ENCODE measurements around the gene CLN5.

Gene CLN5

DNA sequence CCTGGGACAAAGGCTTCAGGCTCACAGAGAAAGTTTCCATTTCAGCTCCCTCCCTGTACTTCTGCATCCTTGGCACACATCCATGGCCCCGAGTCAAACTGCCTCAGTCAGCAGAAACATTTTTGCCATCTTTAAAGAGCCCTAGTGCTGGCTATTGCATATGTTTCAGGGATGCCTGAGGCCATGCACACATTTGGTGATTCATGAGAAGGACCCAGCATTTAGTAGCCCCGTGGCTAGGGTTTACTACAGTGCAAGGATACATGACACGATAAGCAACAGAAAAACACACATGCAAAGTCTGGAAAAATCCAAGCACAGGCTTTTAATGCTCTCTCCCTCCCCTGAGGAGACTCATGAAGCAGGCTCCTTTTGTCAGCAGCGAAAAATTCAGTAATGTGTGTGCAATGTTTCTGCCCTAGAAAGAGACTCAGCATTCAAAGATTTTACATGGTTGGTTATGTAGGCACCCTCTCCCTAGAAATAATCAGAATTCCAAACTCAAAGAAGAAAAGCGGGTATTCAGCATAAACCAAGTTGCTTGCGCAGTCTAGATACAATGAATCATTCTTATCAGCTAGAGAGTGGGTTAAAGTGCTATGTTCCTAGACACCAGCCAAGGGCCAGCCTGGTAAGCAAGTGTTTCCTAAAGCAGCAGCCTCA is 26.0 kb upstream of the CLN5 start:
- Histone ChIP-seq H3K27me3 (ENCODE audit: control insufficient read depth, insufficient read depth, low read length) (no peaks in the 10 kb centered on the region), H3K4me3 (ENCODE audit: low read length) (no peak overlapping the region), H3K9ac (ENCODE audit: low read length) (no peak overlapping the region), H3K4me1 (ENCODE audit: control insufficient read depth, insufficient read depth, low read length) (no peaks in the 10 kb centered on the region), H3K27ac (ENCODE audit: low read depth, low read length) (no peak overlapping the region), H3K36me3 (ENCODE audit: control insufficient read depth, insufficient read depth, low read length) (no peaks in the 10 kb centered on the region)

DNA sequence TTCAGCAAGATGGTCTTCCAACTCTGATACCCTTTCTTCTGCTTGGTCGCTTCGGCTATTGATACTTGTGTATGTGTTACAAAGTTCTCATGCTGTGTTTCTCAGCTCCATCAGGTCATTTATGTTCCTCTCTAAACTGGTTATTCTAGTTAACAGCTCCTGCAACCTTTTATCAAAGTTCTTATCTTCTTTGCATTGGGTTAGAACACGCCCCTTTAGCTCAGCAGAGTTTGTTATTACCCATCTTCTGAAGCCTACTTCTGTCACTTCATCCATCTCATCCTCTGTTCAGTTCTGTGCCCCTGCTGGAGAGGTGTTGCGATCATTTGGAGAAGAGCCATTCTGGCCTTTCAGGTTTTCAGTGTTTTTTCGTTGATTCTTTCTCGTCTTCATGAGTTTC is 24.9 kb upstream of the CLN5 start:
- Histone ChIP-seq H3K36me3 (ENCODE audit: control insufficient read depth, insufficient read depth, low read length) (no peaks in the 10 kb centered on the region), H3K27ac (ENCODE audit: low read depth, low read length) (no peak overlapping the region), H3K9ac (ENCODE audit: low read length) (no peak overlapping the region), H3K4me3 (ENCODE audit: low read length) (no peak overlapping the region), H3K27me3 (ENCODE audit: control insufficient read depth, insufficient read depth, low read length) (no peaks in the 10 kb centered on the region), H3K4me1 (ENCODE audit: control insufficient read depth, insufficient read depth, low read length) (no peaks in the 10 kb centered on the region)

DNA sequence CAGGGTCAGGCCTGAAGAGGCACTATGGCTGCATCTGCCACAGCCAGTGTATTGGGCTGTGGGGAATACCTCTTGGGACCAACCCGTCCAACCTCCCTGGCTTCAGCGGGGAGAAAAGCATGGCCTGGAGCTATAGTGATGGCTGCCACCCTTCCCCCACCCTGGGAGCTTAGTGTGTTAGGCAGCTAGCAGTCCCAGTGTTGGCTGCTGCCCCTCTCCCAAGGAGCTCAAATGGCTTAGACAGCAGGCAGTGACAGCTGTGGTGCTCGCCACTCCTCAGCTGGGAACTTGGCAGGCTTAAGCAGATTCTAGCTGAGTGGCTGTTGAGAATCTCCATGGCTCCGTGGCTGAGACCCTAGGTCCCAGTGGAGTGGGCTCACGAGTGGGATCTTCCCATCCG is 23.8 kb upstream of the CLN5 start:
- Histone ChIP-seq H3K36me3 (ENCODE audit: control insufficient read depth, insufficient read depth, low read length) (no peaks in the 10 kb centered on the region), H3K27me3 (ENCODE audit: control insufficient read depth, insufficient read depth, low read length) (no peaks in the 10 kb centered on the region), H3K4me1 (ENCODE audit: control insufficient read depth, insufficient read depth, low read length) (no peaks in the 10 kb centered on the region), H3K4me3 (ENCODE audit: low read length) (no peak overlapping the region), H3K9ac (ENCODE audit: low read length) (no peak overlapping the region), H3K27ac (ENCODE audit: low read depth, low read length) (no peak overlapping the region)

DNA sequence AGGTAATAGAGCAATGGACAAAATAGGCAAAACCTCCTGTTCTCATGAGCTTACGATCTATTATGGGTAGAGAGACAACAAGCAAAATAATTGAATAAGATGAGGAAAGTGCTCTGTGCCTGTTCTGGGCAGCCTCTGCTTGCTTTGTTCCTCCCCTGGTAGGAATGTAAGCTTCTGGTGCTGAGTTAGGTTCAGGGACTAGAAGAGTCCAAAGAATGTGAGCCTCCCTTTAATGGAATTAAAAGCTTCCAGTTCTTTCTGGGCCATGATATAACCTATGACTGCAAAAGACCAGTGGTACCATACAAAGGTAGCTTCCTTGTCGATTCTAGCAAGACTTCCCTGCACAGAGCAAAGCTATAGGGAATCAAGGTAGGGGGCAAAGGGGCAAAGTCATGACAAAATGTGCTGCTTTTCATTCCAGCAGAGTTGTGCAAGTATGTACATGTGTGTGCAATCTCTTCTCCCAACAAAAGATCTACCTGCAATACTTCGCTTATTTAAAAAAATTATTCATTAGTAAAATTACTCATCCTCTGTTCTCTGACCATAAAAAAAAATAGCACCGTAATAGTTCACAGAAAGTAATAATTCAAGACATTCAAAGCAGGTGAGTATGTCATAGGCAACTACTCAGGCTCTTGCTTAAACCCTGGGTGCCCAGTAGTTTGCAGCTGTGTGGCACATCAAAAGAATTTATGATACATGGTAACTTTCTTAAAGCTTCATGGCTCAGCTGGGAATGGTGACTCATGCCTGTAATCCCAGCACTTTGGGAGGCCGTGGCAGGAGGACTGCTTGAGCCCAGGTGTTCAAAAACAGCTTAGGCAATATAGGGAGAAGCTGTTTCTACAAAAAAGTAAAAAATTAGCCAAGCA is 22.2 kb upstream of the CLN5 start:
- Histone ChIP-seq H3K27ac (ENCODE audit: low read depth, low read length) (no peak overlapping the region), H3K4me1 (ENCODE audit: control insufficient read depth, insufficient read depth, low read length) (no peaks in the 10 kb centered on the region), H3K9ac (ENCODE audit: low read length) (no peak overlapping the region), H3K27me3 (ENCODE audit: control insufficient read depth, insufficient read depth, low read length) (no peaks in the 10 kb centered on the region), H3K36me3 (ENCODE audit: control insufficient read depth, insufficient read depth, low read length) (no peaks in the 10 kb centered on the region), H3K4me3 (ENCODE audit: low read length) (no peak overlapping the region)

DNA sequence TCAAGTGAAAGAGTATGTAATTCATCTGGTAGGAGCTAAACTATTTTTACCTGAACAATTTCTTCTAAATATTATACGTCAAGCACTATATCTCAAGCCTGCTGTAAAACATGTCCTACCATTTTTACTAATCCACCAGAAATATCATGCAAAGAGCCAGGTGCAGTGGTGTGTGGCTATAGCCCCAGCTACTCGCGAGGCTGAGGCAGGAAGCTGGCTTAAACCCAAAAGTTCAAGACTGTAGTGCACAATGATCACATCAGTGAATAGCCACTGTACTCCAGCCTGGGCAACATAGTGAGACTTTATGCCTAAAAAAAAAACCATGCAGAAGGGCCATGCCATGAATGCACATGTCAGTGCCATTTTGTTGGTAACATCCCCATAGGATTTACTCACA is 20.7 kb upstream of the CLN5 start:
- H3K4me3 ChIP-seq (ENCODE audit: low read length): no peak overlapping the region
- H3K27ac ChIP-seq (ENCODE audit: low read depth, low read length): no peak overlapping the region
- no peaks in the 10 kb centered on the region for H3K27me3 ChIP-seq (ENCODE audit: control insufficient read depth, insufficient read depth, low read length)
- no peaks in the 10 kb centered on the region for H3K4me1 ChIP-seq (ENCODE audit: control insufficient read depth, insufficient read depth, low read length)
- H3K9ac ChIP-seq (ENCODE audit: low read length): no peak overlapping the region
- no peaks in the 10 kb centered on the region for H3K36me3 ChIP-seq (ENCODE audit: control insufficient read depth, insufficient read depth, low read length)

DNA sequence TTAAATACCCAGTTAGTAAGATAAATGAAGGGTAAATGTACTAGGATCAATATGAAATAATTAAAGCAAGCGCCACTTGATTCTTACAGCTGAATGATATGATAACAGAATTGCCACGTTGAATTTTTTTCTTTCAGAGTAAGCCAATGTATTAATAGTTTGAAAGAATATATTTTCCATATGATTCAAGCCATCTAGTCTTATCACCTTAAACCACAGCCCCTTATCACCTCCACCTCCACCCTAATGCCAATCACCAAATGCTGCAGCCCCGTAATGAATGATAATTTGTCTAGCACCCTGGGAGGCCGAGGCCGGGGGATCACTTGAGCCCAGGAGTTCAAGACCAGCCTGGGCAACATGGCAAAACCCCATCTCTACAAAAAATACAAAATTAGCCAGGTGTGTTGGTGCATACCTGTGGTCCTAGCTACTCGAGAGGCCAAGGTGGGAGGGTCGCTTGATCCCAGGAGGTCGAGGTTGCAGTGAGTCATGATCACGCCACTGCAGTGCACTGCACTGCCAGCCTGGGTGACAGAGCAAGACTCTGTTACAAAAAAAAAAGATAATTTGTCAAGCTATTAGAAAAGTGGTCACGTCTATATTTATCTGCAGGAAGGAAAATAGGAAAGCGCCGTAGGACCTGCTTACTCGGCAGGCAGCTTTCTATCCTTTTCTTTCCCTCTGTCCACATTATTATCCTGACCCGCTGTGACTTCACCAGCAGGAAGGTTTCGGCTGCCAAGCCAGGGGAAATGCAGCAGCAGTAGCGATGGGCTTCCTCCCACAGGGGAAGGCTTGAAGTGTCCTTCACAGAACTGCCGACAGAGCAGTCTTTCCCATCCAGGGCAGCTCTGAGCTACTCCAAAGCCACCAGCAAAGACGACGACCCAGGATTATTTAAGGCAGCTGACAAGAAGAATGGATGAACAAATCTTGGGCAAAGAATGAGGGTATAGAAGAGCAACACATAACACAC is 19.7 kb upstream of the CLN5 start:
- Histone ChIP-seq H3K4me1 (ENCODE audit: control insufficient read depth, insufficient read depth, low read length) (no peaks in the 10 kb centered on the region), H3K27me3 (ENCODE audit: control insufficient read depth, insufficient read depth, low read length) (no peaks in the 10 kb centered on the region), H3K9ac (ENCODE audit: low read length) (no peak overlapping the region), H3K4me3 (ENCODE audit: low read length) (no peak overlapping the region), H3K27ac (ENCODE audit: low read depth, low read length) (no peak overlapping the region), H3K36me3 (ENCODE audit: control insufficient read depth, insufficient read depth, low read length) (no peaks in the 10 kb centered on the region)

DNA sequence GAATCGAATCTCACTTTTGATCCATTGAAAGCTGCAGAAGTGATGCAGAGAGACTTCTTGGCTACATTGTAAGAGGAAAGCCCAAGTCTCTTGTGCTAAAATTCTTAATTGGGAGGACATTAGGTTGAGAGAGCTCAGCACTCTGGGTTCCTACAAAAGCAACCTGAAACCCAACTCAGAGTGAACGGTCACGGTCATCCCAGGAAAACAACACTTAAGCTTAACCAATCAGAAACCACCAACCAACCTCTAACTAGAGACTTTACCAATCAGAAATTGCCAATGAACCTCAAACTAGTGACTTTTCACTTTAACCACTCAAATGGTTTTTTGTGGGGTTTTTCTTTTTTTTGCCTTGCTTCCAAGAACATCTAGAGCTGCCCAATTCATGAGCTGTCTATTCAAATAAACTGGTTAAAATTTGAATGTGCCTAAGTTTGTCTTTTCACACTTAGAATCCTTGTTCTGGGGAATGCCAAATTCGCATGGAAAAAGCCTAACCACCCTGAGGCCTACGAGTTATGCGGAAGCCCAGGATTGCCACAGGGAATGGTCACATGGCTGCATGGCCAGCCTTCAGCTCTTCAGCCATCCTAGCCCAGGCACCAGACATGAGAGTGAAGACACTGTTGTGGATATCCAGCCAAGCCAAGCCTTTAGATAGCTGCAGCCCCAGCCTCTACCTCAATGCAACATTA is 17.8 kb upstream of the CLN5 start:
- Histone ChIP-seq H3K27ac (ENCODE audit: low read depth, low read length) (no peak overlapping the region), H3K4me3 (ENCODE audit: low read length) (no peak overlapping the region), H3K27me3 (ENCODE audit: control insufficient read depth, insufficient read depth, low read length) (no peaks in the 10 kb centered on the region), H3K4me1 (ENCODE audit: control insufficient read depth, insufficient read depth, low read length) (no peaks in the 10 kb centered on the region), H3K9ac (ENCODE audit: low read length) (no peak overlapping the region), H3K36me3 (ENCODE audit: control insufficient read depth, insufficient read depth, low read length) (no peaks in the 10 kb centered on the region)

DNA sequence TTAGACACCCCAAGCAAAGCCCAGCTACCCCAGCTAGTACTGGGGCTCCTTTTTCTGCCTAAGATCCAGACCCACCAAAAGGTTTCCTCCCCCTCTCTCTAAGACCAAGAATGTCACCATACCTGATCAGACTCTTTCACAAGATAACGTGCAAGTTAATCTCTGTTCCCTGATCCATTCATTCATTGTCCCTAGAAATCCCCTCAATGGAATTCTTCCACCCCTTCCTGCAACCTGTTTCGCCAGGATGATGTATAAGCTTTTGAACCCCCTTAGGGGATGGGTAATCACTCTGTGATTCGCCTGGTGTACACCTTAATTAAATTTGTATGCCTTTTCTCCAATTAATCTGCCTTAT is 17.3 kb upstream of the CLN5 start:
- Histone ChIP-seq H3K4me1 (ENCODE audit: control insufficient read depth, insufficient read depth, low read length) (no peaks in the 10 kb centered on the region), H3K4me3 (ENCODE audit: low read length) (no peak overlapping the region), H3K27me3 (ENCODE audit: control insufficient read depth, insufficient read depth, low read length) (no peaks in the 10 kb centered on the region), H3K27ac (ENCODE audit: low read depth, low read length) (no peak overlapping the region), H3K36me3 (ENCODE audit: control insufficient read depth, insufficient read depth, low read length) (no peaks in the 10 kb centered on the region), H3K9ac (ENCODE audit: low read length) (no peak overlapping the region)

DNA sequence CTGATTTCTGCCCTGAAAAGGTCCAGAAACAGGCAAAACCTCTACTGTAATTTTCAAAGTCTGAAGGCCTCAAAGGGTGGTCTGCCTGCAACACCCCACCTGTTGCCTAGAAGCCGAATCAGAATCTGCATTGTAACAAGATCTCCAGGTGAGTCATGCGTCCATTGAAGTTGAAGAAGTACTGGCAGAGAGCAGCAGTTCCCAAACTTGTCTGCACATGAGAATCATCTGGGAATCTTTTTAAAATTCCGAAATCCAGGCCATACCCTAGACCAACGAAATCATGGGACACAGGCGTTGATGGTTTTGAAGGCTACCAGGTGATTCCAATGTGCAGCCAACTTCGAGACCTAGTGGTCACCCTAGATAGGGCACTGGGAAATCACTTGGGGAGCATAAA is 16.0 kb upstream of the CLN5 start:
- H3K27ac ChIP-seq (ENCODE audit: low read depth, low read length): no peak overlapping the region
- no peaks in the 10 kb centered on the region for H3K36me3 ChIP-seq (ENCODE audit: control insufficient read depth, insufficient read depth, low read length)
- no peak overlapping the region for H3K4me3 ChIP-seq (ENCODE audit: low read length)
- H3K4me1 ChIP-seq (ENCODE audit: control insufficient read depth, insufficient read depth, low read length): no peaks in the 10 kb centered on the region
- no peaks in the 10 kb centered on the region for H3K27me3 ChIP-seq (ENCODE audit: control insufficient read depth, insufficient read depth, low read length)
- no peak overlapping the region for H3K9ac ChIP-seq (ENCODE audit: low read length)

DNA sequence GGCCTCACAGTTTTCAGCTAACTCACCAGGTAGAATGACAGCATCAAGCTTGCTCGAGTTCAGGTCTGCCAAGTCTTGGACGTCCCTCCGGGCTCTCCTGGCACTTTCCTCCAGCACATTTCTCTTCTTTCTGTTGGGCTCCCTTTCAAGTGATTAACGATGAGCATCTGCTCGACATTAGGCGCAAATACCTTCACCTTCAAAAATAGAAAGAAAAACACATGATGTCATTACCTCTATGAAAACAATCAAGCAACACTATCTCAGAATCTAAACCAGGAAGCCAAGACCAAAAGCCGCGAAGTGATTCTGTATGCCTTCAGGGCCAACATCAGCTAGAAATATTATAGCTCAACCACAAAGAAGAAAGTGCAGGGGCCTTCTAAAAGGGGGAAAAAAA is 15.4 kb upstream of the CLN5 start:
- Histone ChIP-seq H3K4me1 (ENCODE audit: control insufficient read depth, insufficient read depth, low read length) (no peaks in the 10 kb centered on the region), H3K27me3 (ENCODE audit: control insufficient read depth, insufficient read depth, low read length) (no peaks in the 10 kb centered on the region), H3K9ac (ENCODE audit: low read length) (no peak overlapping the region), H3K36me3 (ENCODE audit: control insufficient read depth, insufficient read depth, low read length) (no peaks in the 10 kb centered on the region), H3K4me3 (ENCODE audit: low read length) (no peak overlapping the region), H3K27ac (ENCODE audit: low read depth, low read length) (no peak overlapping the region)

DNA sequence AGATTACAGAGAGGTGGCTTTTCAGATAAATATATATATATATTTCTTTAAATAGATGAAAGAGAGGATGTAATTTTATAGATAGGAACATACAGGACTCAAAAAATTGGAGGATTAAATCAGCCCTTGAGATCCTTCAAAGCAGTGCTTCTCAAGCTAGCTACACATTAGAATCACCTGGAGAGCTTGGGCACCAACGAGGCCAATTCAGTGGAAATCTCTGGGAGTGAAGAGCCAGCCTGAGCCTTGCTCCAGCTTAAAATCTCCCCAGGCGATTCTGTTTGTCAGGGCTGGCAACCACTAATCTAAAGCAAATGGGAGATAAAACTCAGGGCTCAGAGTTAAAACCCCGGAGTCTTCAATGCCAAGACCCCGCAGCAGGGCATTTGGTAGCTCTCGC is 15.0 kb upstream of the CLN5 start:
- no peaks in the 10 kb centered on the region for H3K36me3 ChIP-seq (ENCODE audit: control insufficient read depth, insufficient read depth, low read length)
- H3K27me3 ChIP-seq (ENCODE audit: control insufficient read depth, insufficient read depth, low read length): no peaks in the 10 kb centered on the region

More for the DNA sequence above, 15.0 kb upstream of the CLN5 start:
- Histone ChIP-seq H3K4me1 (ENCODE audit: control insufficient read depth, insufficient read depth, low read length) (no peaks in the 10 kb centered on the region), H3K27ac (ENCODE audit: low read depth, low read length) (no peak overlapping the region), H3K4me3 (ENCODE audit: low read length) (no peak overlapping the region), H3K9ac (ENCODE audit: low read length) (no peak overlapping the region)

Measured in rectal smooth muscle tissue (tissue), 1 donor.